ENCODE measurements around the gene NUAK1.

NUAK1 gene

DNA sequence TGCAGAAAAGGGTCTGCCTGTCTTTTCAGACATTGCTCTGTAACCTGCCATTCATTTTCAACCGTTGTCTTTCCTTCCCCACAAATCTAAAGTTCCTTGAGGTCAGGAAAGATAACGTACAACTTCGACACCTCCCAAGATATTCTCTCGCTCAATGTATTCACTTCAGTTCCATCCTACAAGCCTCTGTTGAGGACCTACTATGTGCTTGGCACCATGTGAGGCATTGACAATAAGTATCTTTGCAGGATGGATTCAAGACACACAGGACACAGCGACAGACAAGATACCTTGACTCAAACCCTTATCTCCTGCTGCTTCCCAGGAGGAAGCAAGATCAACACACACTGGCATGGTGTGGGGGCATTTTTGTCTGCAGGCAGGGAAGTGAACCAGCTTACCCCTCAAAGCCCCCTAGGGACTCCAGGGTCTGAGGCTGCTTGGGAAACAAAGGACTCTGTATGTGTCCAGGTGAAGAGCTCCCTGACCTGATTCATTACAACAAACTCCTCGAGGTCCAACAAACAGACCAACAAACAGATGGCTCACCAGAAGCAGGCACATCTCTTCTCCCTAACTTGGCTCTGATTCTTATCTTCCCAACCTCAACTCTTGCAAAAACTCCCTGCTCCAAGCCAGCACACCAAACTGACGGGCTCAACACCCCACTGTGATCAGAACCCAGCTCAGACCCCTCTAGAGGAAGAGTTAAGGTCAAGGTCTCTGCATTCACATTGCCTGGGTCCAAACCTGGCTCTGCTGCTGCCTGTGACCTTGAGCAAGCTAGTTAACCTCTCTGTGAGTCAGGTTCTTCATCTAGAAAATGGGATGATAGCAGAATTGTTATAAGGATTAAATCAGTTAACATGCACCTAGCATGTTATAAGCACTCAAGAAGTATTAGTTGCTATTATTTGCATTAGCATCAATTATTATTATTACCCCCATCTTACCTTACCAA is 6.3 kb downstream of the NUAK1 start:
- FAIRE-seq (no peak), DNase-seq (ENCODE audit: insufficient read length, low spot score) (no peak)

GRCh38 chr12:106131676-106132075 is 7.1 kb downstream of the NUAK1 start:
- DNase-seq (ENCODE audit: insufficient read length, low spot score) (no peak), FAIRE-seq (no peak)

DNA sequence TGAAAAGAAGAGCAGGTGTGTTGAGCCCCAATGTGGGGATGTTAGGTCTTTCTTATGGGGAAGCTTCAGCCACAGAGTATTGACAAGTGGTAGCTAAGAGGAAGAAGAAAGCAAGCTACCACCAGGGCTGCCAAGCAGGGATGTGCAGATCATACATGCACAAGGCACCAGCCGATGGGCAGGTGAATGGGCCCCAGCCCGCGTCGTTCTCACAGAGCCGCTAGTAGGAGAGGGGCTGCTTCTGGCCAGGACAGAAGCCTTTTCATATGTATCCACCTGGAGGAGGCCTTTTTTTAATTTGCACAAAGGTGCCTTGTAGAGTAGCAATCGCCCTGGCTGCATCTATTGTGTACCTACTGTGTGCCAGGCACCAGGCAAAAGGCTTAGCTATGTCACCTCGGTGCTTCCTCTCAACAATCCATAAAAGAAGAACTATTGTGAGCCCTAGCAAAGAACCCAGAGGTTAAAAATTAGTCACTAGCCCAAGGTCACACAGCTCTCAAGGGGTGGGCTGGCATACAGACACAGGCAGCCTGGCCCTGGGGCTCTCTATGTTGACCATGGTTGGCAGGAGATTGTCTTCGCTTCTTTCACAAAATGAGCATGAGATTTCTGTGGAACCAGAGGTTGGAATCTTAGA is 8.2 kb downstream of the NUAK1 start:
- FAIRE-seq: no peak

DNA sequence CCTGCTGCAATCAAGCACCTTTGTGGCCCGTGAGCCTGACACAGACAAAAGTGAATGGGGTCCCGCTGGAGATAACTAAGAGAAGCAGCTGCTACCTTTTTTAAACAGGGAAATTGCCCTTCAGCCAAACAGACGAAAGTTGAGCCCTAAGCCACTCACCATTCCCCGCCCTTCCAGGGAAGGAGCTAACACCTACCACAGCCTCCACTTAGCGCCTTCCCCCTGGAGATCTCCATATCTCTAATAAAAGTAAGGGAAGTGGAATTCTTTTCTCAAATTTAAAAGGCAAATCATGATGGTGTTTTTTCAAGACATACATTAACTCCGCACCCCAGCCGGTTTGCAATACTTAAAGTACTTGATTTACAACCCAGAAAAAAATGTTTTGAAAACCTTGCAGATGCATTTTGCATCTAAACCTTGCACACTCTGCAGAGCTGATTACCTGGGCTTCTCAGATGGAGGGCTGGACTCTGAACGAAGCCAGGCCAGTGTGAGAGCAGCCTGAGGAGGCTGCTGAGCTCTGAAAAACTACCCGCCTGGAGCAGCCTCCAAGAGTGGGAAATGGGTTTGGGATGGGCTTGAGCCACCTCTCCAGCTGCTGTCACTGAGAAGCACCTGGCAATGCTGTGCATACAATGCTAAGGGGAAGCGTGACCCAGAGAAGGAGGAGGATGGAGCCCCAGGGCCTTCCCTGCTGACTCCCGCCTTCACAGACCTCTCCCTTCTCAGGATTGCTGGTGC is 10.0 kb downstream of the NUAK1 start:
- DNase-seq (ENCODE audit: insufficient read length, low spot score) (no peak), FAIRE-seq (no peak)

More for the DNA sequence above, 8.2 kb downstream of the NUAK1 start:
- DNase-seq (ENCODE audit: insufficient read length, low spot score): no peak

GRCh38 chr12:106127338-106128126 is 11.2 kb downstream of the NUAK1 start:
- FAIRE-seq: no peak

DNA sequence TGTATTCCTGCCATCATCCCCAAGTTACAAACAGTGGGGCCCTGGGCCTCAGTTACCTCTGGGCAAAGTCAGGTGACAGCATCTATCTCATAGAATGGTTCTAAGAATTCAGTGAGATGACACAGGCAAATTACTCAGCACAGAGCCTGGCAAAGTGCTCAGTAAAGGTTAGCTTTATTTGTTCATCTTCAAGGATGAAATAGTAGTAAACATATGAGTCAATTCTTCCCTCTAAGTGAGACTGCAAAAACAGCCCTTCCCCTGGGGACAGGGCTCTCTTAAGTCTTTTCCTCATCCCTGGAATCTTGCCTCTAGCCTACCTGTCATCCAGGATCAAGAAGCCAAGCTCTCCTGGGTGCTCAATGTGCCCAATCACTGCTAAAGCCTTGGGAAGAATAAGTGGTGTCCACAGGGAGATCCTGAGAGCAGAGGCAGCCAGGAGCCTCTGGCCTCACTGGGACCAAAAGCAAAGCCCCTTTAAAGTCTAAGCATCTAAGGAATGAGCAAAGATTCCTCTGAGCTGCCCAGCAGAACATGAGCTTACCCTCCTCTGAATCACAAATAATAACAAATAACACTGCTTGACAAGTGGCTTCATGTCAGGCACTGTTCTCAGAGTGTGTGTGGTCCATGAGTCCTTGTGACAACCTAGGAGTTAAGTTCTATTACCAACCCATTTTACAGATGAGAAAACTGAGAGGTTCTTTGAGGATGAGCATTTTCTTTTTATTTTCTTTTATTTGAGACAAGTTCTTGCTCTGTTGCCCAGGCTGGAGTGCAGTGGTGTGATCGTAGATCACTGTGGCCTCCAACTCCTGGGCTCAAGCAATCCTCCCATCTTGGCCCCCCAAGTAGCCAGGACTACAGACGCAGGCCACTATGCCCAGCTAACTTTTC is 12.1 kb downstream of the NUAK1 start:
- DNase-seq (ENCODE audit: insufficient read length, low spot score): no peak
- FAIRE-seq: no peak

More at GRCh38 chr12:106127338-106128126, 11.2 kb downstream of the NUAK1 start:
- DNase-seq (ENCODE audit: insufficient read length, low spot score): no peak

GRCh38 chr12:106125351-106126095 is 13.2 kb downstream of the NUAK1 start:
- FAIRE-seq (no peak), DNase-seq (ENCODE audit: insufficient read length, low spot score) (no peak)

DNA sequence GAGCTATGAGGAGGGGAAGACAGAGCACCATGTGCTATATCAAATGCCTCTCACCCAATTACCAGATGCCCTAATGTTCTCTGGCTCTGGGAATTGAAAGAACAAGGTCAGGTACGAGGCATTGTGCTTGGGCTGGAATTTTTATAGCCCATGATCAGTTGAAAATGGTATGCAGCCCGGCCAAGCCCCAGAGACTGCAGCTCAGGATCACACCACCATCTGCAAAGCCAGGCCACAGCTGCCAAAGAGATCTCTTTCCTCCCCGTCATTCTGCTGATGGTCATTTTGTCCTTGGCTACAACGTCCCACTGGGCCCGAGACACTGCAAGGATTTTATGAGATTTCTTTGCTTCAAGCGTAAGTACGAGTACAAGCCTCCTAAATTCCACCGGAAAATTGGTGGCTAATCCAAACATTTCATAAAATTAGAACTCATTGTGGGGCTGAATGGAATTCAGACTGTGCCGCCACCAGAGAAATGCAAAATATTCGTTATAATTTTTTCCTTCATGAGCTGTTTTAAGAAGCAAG is 15.1 kb downstream of the NUAK1 start:
- no peak for FAIRE-seq
- no peak for DNase-seq (ENCODE audit: insufficient read length, low spot score)

DNA sequence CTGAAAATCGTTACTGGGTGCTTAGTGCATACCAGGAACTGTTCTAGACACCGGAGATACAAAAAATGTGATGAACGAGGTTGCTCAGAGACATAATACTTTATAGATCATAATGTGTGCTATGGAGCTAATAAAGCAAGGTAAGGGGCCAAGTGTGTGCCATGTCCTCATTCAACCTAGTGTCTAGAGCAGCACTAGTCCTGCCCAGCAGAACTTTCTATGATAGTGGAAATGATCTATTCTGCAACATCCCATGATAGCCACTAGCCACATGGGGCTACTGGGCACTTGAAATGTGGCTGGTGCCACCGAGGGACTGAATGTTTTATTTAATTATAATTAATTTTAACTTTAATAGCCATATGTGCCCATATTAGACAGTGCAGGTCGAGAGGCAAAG is 15.6 kb downstream of the NUAK1 start:
- FAIRE-seq: no peak

GRCh38 chr12:106122004-106122403 is 16.8 kb downstream of the NUAK1 start:
- FAIRE-seq: no peak
- no peak for DNase-seq (ENCODE audit: insufficient read length, low spot score)

More for the DNA sequence above, 15.6 kb downstream of the NUAK1 start:
- no peak for DNase-seq (ENCODE audit: insufficient read length, low spot score)

- FAIRE-seq (no peak), DNase-seq (ENCODE audit: insufficient read length, low spot score) (no peak)
Measured at GRCh38 chr12:106120519-106121105, 18.1 kb downstream of the NUAK1 start.

DNA sequence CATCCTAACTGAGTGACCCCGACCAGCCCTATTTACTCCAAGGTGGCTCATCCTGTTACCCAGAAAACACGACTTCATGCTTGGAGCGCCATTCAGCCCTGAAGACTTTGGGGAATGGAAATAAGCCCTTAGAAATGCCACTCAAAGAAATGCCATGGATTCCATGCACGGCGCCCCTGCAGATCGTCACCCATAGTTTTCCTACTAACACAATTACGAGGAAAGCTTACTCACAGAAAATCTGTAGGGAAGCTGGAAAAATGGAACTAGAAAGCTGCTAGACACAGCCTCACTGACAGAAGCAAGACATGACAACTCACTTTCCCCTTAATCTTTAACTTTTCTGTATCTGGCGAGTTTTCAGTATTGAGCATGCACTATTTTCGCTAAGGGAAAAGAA is 19.5 kb downstream of the NUAK1 start:
- no peak for FAIRE-seq

GRCh38 chr12:106118381-106119130 is 20.2 kb downstream of the NUAK1 start:
- FAIRE-seq (no peak), DNase-seq (ENCODE audit: insufficient read length, low spot score) (no peak)

More for the DNA sequence above, 19.5 kb downstream of the NUAK1 start:
- DNase-seq (ENCODE audit: insufficient read length, low spot score): no peak

DNA sequence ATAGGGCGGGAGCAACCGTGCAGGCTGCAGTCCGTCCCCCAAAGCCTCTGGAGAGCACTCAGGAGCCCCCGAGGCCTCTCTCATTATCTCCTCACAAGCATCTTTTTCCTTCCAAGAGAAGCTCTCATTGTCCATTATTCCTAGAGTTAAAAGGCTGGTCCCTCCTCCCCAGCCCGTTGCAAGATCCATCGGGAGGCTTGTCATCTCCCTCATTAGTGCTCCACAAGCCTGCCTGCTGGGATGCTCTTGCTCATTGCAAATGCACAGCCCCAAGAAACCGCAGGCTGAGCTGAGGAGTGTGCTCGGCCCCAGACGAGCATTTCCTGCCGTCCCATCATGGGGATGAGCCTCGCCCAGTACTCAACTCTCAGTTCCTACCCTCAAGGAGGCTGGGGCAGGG is 23.3 kb downstream of the NUAK1 start:
- DNase-seq (ENCODE audit: insufficient read length, low spot score) (no peak), FAIRE-seq (no peak)

GRCh38 chr12:106114447-106115068 is 24.2 kb downstream of the NUAK1 start:
- no peak for FAIRE-seq

DNA sequence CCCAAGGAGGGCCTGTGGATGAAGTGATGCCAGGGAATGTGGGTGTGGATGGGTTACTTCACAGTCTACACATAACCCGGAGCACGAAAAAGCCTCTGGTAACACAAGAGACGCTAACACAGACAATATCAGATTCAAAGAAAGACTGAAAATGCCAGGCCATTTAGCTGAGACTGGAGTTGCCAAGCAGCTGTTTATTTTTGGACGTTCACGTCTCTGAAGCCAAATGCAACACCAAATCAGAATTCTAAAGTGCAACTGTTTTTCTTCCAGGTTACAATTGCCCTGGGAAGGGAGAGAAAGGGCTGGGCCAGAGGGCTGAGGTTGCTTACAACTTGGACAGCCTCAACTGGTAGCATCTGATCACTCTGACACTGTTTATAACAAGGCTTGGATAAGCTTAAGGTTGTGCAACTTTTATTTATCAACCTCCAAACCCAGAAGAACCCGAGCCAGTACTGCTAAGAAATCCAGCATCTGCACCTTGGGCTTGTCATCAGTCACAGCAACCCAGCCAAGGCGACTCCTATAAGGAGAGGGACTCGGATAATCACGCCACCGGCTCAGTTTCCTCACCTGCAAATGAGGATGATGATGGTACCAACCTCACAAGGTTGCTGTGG is 24.8 kb downstream of the NUAK1 start:
- no peak for DNase-seq (ENCODE audit: insufficient read length, low spot score)
- no peak for FAIRE-seq

More at GRCh38 chr12:106114447-106115068, 24.2 kb downstream of the NUAK1 start:
- DNase-seq (ENCODE audit: insufficient read length, low spot score): no peak
